ENCODE results near the gene SRRM5.

Gene SRRM5

DNA sequence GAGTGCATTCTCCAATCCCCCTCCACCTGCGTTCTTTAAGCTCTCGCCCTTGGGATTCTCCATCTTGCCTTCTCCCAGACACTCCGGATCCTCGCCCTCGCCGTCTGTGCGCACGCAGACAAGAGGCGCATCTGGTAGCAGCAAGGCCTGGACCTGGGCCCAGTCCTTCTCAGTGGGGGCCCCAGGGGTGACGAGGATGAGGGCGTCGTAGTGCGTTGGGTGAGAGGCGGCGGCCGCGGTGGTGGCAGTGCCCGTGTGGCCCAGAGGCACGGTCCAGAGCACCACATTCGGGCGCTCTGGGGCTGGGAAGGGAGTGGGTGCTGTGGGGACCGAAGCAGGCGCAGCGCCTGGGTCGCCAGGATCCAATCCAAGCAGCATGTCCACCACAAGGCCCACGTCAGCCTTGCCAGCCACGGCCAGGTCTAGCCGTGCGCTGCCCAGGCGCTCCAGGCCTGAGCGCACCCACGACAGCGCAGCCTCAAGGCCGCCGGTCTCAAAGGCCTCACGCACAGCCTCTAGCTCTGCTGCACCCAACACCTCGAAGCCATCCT, 19.0 kb upstream of the SRRM5 start:
- no peak overlapping the region for H3K4me3 ChIP-seq (ENCODE audit: low read length)
- no peak for DNase-seq (ENCODE audit: low read depth)
- TF ChIP-seq, protein P1, sequence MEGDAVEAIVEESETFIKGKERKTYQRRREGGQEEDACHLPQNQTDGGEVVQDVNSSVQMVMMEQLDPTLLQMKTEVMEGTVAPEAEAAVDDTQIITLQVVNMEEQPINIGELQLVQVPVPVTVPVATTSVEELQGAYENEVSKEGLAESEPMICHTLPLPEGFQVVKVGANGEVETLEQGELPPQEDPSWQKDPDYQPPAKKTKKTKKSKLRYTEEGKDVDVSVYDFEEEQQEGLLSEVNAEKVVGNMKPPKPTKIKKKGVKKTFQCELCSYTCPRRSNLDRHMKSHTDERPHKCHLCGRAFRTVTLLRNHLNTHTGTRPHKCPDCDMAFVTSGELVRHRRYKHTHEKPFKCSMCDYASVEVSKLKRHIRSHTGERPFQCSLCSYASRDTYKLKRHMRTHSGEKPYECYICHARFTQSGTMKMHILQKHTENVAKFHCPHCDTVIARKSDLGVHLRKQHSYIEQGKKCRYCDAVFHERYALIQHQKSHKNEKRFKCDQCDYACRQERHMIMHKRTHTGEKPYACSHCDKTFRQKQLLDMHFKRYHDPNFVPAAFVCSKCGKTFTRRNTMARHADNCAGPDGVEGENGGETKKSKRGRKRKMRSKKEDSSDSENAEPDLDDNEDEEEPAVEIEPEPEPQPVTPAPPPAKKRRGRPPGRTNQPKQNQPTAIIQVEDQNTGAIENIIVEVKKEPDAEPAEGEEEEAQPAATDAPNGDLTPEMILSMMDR (conservative IDR thresholded peaks at IDR 0.05; ENCODE audit: low read depth, low read length), result no peak

DNA sequence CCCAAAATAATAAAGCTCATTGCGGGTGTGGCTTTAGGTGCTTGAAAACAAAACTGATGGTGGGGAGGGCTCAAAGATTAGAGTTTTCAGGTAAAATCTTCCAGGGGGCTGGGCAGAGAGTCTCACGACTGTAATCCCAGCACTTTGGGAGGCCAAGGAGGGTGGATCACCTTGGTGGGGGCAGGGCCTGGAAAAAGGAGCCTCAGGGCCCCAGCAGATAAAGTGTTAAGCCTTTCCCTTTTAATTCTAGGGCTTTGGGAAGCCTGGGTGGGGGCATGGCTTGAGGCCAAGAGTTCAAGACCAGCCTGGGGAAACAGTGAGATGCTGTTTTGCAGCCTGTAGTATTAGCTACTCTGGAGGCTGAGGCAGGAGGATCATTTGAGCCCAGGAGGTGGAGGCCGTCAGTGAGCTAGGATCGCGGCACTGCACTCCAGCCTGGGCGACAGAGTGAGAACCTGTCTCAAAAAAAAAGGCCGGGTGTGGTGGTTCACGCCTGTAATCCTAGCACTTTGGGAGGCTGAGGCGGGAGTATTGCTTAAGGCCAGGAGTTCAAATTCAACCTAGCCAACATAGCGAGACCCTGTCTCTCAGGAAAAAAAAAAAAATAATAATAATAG, 17.7 kb upstream of the SRRM5 start:
- DNase-seq (ENCODE audit: low read depth), result no peak
- peak overlapping the region; percentile 87 for H3K4me3 ChIP-seq (ENCODE audit: low read length)
- TF ChIP-seq, protein P1 (conservative IDR thresholded peaks at IDR 0.05; ENCODE audit: low read depth, low read length), result no peak

DNA sequence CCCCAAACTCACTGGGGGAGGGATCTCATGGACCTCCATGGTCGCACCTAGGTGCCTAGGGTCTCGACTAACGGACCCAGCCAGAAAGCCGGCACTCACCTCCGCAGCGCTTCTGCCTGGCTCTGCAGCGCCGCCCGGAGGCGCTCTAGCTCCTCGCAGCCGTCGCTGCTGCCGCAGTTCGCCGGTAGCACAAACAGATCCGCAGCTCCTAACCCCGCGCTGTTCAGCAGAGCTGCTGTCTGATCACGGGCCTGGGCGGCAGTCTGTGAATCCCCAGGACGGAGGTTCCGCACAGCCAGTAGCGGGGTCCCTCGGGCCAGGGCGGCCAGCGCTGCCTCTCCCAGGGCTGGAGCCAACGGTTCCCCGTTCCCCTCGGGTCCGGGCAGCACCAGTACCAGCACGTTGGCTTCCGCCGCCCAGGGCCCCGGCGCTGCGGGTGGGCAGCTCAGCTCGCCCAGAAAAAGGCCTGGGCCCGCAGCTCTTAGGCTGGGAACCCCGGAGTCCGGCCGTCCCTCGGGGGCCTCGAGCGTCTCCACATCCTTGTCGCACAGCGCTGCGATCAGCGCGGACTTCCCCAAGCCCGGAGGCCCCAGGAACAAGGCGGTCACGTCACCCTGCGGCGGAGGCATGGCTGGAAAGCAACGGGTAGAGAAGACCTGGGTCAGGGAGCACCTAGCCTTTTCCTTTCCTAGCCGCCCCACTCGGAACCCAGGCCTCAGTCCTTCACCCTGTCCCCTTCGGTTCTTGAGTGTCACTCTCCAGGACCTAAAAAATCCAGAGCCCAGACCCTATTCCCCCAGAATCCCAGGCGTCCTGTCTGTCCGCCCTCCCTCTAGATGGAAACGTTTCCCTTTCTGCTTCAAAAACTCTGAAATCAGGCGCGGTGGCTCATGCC, 16.9 kb upstream of the SRRM5 start:
- no peak for DNase-seq (ENCODE audit: low read depth)

DNA sequence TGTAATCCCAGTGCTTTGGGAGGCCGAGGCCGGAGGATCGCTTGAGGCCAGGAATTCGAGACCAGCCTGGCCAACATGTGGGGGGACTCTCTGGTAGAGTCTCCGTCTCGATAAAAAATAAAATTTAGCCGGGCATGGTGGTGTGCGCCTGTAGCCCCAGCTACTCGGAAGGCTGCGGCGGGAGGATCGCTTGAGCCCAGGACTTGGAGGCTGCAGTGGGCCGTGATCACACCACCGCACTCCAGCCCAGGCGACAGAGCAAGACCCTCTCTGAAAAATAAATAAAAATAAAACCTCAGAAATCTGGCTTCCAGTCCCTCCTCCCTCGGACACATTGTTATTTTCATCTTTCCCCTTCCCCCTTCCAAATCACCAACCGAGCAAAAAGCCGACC, 16.3 kb upstream of the SRRM5 start:
- no peak for DNase-seq (ENCODE audit: low read depth)
- TF ChIP-seq, protein P1 (conservative IDR thresholded peaks at IDR 0.05; ENCODE audit: low read depth, low read length), result no peak

More for the DNA sequence above, 16.9 kb upstream of the SRRM5 start:
- TF ChIP-seq, protein P1 (conservative IDR thresholded peaks at IDR 0.05; ENCODE audit: low read depth, low read length), result peak; percentile 95
- H3K4me3 ChIP-seq (ENCODE audit: low read length), result peak overlapping the region; percentile 87

DNA sequence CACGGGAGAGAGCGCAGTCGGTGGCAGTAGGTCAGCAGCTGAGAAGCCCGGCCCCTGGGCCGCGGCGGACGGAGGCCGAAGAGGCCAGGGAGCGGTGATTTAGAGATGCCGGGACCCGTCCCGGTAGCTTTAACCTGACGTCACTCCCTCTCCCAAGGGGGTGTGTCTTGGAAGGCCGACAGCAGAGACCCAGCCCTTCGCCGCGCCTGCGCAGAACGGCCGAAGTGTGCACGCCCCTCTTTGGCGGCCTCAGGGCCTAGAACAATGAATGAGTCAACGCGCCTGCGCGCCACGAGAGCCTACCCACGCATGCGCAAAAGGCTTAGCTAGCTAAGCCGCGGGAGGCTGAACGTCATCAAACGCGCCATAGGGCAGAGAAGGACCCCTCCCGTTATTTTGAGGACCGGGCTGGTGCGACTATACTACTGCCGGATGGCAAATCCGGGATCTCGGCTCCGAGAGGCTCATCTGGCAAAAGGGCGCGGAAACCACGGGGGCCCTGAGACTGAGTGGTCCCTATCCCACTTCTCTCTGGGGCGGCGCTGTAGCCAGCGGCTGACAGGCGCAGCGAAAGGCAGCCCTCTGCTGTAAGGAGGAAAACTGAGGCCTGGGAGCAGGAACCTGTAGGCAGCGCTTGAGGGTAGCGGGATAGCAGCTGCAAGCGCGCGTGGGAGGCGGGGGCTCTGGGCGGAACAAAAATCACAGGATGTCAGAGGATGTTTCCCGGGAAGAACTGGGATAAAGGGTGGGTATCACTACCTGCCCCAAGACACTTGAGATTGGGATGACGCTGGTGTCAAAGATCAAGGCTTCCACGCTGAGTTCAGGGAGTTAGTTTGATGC, 15.7 kb upstream of the SRRM5 start, which contains the start of the genes IRGQ and ZNF576:
IRGQ (minus strand) TSS at position 136 of the 843 bp plus-strand sequence. CDS start 796 bp downstream, outside the sequence.
ZNF576 (plus strand) TSS at position 597 of the 843 bp plus-strand sequence. CDS start 514 bp downstream, outside the sequence.
- H3K4me3 ChIP-seq (ENCODE audit: low read length), result peak within 1 kb of the TSS; percentile 87
- TF ChIP-seq, protein P1 (conservative IDR thresholded peaks at IDR 0.05; ENCODE audit: low read depth, low read length), result peak; percentile 5

More for the DNA sequence above, 16.3 kb upstream of the SRRM5 start:
- peak overlapping the region; percentile 87 for H3K4me3 ChIP-seq (ENCODE audit: low read length)

DNA sequence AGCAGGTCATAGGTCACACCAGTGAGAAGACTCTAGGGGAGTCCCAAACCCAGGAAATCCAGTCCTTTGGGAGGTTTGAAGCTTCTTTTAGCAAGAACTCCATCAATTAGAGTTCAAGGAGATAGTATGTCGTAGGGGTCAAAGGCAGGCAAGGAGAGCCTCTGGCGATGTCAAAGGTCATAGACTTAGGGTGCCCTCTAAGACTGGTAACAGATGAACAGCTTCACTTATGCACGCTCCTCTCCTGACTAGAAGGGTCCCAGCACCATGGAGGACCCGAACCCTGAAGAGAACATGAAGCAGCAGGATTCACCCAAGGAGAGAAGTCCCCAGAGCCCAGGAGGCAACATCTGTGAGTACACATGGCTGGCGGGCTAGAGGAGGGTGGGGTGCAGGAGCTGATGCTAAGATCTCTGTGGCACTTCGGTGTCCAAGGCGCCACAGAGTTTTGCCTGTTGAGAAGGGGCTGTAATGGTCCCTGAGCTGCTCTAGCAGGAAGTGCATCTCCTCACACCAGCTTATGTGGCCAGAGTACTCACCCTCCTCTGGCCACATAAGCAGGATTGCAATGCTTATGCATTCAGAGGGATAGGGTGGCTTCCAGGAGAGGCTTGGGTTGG, 14.9 kb upstream of the SRRM5 start:
- TF ChIP-seq, protein P1 (conservative IDR thresholded peaks at IDR 0.05; ENCODE audit: low read depth, low read length), result no peak
- DNase-seq (ENCODE audit: low read depth), result no peak
- H3K4me3 ChIP-seq (ENCODE audit: low read length), result peak overlapping the region; percentile 79

More for the DNA sequence above, 15.7 kb upstream of the SRRM5 start, which contains the start of the genes IRGQ and ZNF576:
- peak; percentile 95 for DNase-seq (ENCODE audit: low read depth)

Data from retinal pigment epithelial cell (primary cell).